ENCODE data around the gene CLDN1.

DNA sequence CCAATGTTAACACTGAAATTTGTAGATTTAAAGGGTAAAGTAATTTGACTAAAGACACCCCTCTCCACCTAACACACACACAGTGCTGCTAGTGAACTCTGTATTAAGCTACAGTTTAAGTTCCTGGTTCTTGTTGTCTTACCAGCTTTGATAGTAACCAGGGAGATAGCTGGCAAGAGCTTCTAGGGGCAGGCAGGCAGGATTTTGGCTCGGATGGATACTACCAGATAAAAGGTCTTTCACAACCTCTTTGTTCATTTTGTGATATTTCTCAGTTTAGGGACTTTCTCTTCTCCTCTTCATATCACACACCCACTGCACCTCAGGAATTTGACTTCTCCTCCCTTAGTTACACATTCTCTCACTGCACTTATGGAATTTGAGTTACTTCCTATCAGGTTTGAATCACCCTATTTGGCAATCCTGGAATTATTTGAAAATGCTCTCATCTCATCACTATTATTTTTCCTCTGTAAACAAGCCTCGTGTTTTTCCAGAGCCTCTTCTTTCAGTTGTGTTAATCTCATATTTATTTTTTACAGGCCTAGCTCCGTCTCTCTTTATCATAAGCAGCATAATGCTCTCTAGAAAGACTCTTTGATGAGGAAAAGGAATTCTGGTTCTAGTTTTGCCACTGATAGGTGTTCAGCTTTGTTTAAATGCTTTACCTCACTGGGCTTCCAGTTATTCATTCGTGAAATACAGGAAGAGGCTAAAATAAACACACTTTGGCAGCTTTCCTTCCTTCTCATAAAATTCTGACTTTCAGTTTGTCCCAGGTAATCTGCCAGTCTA lies 23.0 kb upstream of the CLDN1 start:
- no peak for TF ChIP-seq POLR2A (IDR thresholded peaks at IDR 0.05)
- TF ChIP-seq CTCF (IDR thresholded peaks at IDR 0.05): no peak
- no peak for TF ChIP-seq EP300 (IDR thresholded peaks at IDR 0.05)
